Mesothelial cell of epicardium (in vitro differentiated cells): ENCODE measurements around the gene PJA1. TPM values are rescaled to one million over a fixed set of nuclear protein-coding genes. Genes with fewer than 3 reads are reported as not detected.

Experiments
- DNase-seq, 2 experiments: peaks; one replicate each; pipeline ENCODE4 v3.0.0; 2021; ENCODE audit warnings: low spot score in 2 of 2; ENCODE audit not compliant: unreplicated experiment in 2 of 2
- H3K27ac Mint-ChIP-seq: 2 replicates; pipeline ENCODE4 v1.8.0; 2021; ENCODE audit warnings: mixed read lengths
- H3K27me3 Mint-ChIP-seq: 2 replicates; pipeline ENCODE4 v1.8.0; 2021; ENCODE audit warnings: low read depth, mixed read lengths
- H3K36me3 Mint-ChIP-seq: 2 replicates; pipeline ENCODE4 v1.8.0; 2021; ENCODE audit warnings: mixed read lengths
- H3K4me1 Mint-ChIP-seq: 2 replicates; pipeline ENCODE4 v1.8.0; 2021; ENCODE audit warnings: mixed read lengths
- H3K4me3 Mint-ChIP-seq: 2 replicates; pipeline ENCODE4 v1.8.0; 2021; ENCODE audit warnings: mild to moderate bottlenecking, moderate library complexity, mixed read lengths
- H3K9me3 Mint-ChIP-seq: 2 replicates; pipeline ENCODE4 v1.8.0; 2021; ENCODE audit warnings: mixed read lengths
- total RNA-seq: library from RNA; stranded (reverse); gene quantifications from 3 replicates; pipeline ENCODE4 v1.2.1, GENCODE V29; 2021
- TF ChIP-seq, protein P1 (sequence below): fragments of 200-600 bp; sonication (generic); IDR thresholded peaks from one replicate; pipeline ENCODE4 v1.5.0; 2021; ENCODE audit warnings: antibody characterized with exemption; ENCODE audit not compliant: unreplicated experiment

PJA1 gene
- total RNA-seq, 1 donor from 2014 or later, result 37.5 TPM

DNA sequence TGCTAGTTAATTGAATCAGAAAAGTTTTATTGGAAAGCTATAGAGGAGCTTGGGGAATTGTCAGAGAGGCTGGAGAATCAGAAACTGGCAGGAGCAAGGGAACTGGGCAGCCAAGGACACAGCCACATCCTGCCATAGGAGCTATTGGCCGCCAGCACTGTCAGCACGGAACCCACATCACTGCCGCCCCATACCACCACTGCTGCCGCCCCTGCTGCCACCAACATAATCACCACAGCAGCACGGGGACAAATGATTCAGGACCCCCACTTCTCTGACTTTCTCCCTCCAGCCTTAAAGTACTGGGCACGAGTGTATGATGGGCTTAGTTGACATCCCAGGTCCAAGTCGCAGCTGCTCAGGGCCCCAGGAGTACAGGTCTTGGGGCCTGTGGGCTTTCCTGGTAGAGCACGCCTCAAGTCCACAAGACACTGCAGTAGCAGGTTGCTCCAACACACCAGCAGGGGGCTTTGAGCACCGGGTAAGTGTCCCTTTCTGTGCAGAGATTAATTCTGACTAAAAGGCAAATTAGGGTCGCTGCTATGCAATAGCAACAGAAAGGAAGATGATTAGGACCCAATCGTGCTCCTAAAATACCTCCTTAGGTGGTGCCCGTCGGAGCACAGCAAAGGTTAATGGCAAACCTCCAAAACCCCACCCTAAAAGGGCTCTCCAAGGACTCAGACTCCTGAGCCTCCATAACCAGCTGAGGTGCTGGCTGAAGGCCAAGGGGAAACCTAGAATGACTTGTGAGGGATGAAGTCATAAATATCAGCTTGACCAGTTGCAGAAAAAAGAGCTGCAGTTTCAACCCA, 6.9 kb downstream of the PJA1 start:
- Mint-ChIP-seq H3K27me3 (no peaks in the 10 kb centered on the region), H3K4me1 (peaks cover 24% of the 10 kb centered on the region), H3K27ac (peak overlapping the region; percentile 43), H3K9me3 (peaks cover 11% of the 10 kb centered on the region), H3K4me3 (no peak overlapping the region), H3K36me3 (peaks cover 17% of the 10 kb centered on the region)
- TF ChIP-seq, protein P1, sequence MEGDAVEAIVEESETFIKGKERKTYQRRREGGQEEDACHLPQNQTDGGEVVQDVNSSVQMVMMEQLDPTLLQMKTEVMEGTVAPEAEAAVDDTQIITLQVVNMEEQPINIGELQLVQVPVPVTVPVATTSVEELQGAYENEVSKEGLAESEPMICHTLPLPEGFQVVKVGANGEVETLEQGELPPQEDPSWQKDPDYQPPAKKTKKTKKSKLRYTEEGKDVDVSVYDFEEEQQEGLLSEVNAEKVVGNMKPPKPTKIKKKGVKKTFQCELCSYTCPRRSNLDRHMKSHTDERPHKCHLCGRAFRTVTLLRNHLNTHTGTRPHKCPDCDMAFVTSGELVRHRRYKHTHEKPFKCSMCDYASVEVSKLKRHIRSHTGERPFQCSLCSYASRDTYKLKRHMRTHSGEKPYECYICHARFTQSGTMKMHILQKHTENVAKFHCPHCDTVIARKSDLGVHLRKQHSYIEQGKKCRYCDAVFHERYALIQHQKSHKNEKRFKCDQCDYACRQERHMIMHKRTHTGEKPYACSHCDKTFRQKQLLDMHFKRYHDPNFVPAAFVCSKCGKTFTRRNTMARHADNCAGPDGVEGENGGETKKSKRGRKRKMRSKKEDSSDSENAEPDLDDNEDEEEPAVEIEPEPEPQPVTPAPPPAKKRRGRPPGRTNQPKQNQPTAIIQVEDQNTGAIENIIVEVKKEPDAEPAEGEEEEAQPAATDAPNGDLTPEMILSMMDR, result no peak
- DNase-seq, result peak in 1 of 2 experiments; percentile 46

DNA sequence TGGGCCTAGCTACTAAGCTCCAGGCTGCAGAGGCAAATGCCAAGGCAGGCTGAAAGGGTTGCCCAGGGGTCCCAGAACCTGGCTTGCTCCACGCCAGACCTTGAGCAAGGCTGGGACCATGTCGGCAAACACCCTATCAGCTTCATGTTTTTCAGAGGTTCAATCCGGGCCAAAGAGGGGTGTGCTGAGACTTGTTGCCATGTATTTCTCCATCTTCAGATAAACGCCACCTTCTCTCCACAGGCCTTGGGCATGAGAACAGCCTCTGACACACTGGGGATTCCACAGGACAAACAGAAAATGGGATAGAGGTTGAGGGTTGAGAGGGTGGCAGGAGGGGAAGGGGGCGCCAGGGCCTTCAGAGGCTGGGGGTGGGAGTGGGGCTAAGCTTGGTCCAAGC, 8.6 kb downstream of the PJA1 start:
- TF ChIP-seq, protein P1, result no peak
- DNase-seq, result peak in 1 of 2 experiments; percentile 30
- Mint-ChIP-seq H3K4me1 (peaks cover 28% of the 10 kb centered on the region), H3K9me3 (peaks cover 11% of the 10 kb centered on the region), H3K36me3 (peaks cover 4% of the 10 kb centered on the region), H3K27me3 (no peaks in the 10 kb centered on the region), H3K27ac (no peak overlapping the region), H3K4me3 (no peak overlapping the region)

DNA sequence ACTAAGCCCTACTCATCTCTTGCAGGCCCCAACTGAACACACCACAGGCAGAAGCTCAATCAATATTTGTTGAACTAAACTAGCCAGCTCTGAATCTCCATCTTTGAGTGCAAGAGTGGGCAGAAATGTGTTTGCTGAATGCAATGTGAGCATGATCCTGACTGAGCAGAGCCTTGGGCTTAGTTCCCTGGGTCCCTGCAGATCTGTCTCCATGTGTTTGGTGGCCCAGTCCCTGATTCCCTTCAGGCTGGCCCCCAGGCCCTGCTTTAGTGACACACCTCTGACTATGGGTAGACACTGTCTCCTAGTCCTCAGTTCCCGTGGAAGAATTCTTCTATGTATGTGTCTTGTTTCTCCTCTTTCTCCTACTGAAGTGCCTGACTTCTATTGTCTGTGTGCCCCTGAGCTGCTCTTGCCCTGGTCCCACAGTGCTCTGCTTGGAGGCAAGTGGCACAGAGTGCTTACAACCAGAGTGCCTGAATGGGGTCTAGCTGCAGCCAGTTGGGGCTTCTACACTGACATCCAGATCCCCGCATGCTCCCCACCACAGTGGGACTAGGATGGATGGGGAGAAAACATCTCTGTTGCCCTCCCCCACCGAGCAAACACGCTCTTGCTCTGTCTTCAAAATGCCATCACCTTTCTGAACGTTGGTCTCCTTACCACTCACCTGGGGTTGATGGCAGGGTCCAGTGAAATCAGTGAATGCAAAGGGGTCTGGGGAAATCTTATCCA, 9.3 kb downstream of the PJA1 start:
- Mint-ChIP-seq H3K36me3 (peaks cover 3% of the 10 kb centered on the region), H3K27me3 (no peaks in the 10 kb centered on the region), H3K4me3 (no peak overlapping the region), H3K27ac (peak overlapping the region; percentile 65), H3K9me3 (peaks cover 11% of the 10 kb centered on the region), H3K4me1 (peaks cover 32% of the 10 kb centered on the region)
- TF ChIP-seq, protein P1, result no peak
- DNase-seq, result no peak

DNA sequence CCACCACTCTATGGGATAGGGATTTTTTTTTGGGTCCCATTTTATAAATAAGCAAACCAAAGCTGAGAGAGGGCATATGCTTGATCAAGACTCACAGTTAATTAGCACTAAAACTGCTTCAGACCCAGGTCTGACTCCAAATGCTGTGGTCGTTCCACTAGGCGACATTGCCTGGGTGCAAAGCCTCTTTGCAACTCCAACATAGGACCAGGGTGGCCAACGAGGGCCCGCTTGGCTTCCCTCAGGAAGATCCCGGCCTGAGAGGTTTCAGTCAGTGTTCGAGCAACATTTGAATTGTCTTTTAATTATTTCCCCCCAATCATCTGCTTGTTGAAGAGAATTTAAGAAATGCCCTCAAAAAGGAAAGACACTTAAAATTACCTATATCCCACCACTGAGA, 11.2 kb downstream of the PJA1 start:
- Mint-ChIP-seq H3K9me3 (peaks cover 7% of the 10 kb centered on the region), H3K27ac (no peak overlapping the region)

DNA sequence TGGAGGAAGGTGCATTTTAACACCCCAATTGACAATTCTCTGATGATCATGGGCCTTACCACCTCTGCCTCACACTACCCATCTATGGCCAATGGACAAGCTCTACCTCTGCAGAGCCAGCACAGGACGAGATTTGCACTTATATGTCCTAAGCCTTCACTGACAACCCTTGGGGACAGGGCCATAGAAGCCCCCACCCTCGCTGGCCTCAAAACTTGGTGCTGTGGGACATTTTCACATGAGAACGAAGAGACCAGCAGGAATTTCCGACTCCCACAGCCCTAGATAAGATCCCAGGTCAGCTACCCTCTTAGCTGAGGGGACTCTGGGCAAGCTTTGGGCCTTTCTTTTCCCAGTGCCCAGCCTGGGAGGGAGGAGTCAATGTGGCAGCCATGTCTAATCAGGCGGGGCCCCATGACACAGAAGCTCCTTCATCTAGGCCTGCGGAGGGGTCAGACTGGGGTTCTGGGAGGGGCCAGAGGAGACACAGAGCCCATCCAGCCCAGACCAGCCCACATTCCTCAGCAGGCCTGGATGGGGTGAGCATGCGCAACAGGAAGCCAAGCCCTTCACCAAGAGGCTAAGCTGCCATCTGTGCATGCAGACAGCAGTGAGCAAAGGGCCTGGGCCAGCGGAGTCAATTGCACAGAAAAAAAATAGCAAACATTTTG, 12.1 kb downstream of the PJA1 start:
- Mint-ChIP-seq H3K4me1 (peaks cover 23% of the 10 kb centered on the region), H3K9me3 (peaks cover 10% of the 10 kb centered on the region), H3K27me3 (no peaks in the 10 kb centered on the region), H3K27ac (peak overlapping the region; percentile 86), H3K36me3 (no peaks in the 10 kb centered on the region), H3K4me3 (no peak overlapping the region)
- peak in 1 of 2 experiments; percentile 58 for DNase-seq
- TF ChIP-seq, protein P1, result no peak

More for the DNA sequence above, 11.2 kb downstream of the PJA1 start:
- Mint-ChIP-seq H3K4me1 (peaks cover 31% of the 10 kb centered on the region), H3K4me3 (no peak overlapping the region), H3K36me3 (no peaks in the 10 kb centered on the region), H3K27me3 (no peaks in the 10 kb centered on the region)
- TF ChIP-seq, protein P1, result no peak
- peak in 1 of 2 experiments; percentile 24 for DNase-seq
